ENCODE measurements around the gene IFNK. TPM values are rescaled to one million over a fixed set of nuclear protein-coding genes. Genes with fewer than 3 reads are reported as not detected.

Gene IFNK
- total and polyA plus RNA-seq, 2 experiments from 2014 or later = not detected

GRCh38 chr9:27487128-27487640, 36.9 kb upstream of the IFNK start (continued):
- TF ChIP-seq CTCF (conservative IDR thresholded peaks at IDR 0.05; ENCODE audit: low read depth in 2 of 2) (no peak), NANOG (IDR thresholded peaks at IDR 0.05; ENCODE audit: borderline replicate concordance) (no peak), EZH2phosphoT487 (IDR thresholded peaks at IDR 0.05; ENCODE audit: unreplicated experiment) (no peak), EZH2 (IDR thresholded peaks at IDR 0.05; ENCODE audit: low read depth, unreplicated experiment) (no peak)

- H3K4me1 ChIP-seq (ENCODE audit: insufficient read depth) = peaks cover 30% of the 10 kb centered on the region
- ATAC-seq = peak; percentile 78
- no peak overlapping the region for H3K27ac ChIP-seq (ENCODE audit: low read depth)
- no peak for DNase-seq (ENCODE audit: low spot score)
- Mint-ChIP-seq H3K9me3 (peaks cover 2% of the 10 kb centered on the region; the same call in 2 of the 3 replicates), H3K36me3 (ENCODE audit: low read depth) (peaks cover 10% of the 10 kb centered on the region), H3K27ac (peak overlapping the region; percentile 93), H3K4me3 (0 out of 3 replicates have a peak overlapping the region, but pooled peaks have one; percentile 13), H3K4me1 (peaks cover 54% of the 10 kb centered on the region), H3K27me3 (ENCODE audit: insufficient read depth, low read depth, poor library complexity) (peaks cover 2% of the 10 kb centered on the region)
- H3K9me2 ChIP-seq (ENCODE audit: insufficient read depth) = no peaks in the 10 kb centered on the region
- H3K4me3 ChIP-seq = no peak overlapping the region
- H3K36me3 ChIP-seq (ENCODE audit: insufficient read depth) = no peaks in the 10 kb centered on the region
- H3K4me2 ChIP-seq = no peak overlapping the region
- H3K79me2 ChIP-seq (replicated peaks; ENCODE audit: insufficient read depth) = peaks cover 10% of the 10 kb centered on the region
- H3K27me3 ChIP-seq (ENCODE audit: insufficient read depth) = no peaks in the 10 kb centered on the region
- no peaks in the 10 kb centered on the region for H3F3A ChIP-seq (replicated peaks; ENCODE audit: low read depth)
- no peaks in the 10 kb centered on the region for H4K20me1 ChIP-seq (replicated peaks; ENCODE audit: insufficient read depth)
- no peak overlapping the region for H2AFZ ChIP-seq
- TF ChIP-seq NANOG (IDR thresholded peaks at IDR 0.05; ENCODE audit: borderline replicate concordance) (no peak), EZH2 (IDR thresholded peaks at IDR 0.05; ENCODE audit: low read depth, unreplicated experiment) (no peak), CREB1 (CRISPR knock-in tag; IDR thresholded peaks at IDR 0.05; ENCODE audit: low read depth) (no peak), STAT1 (IDR thresholded peaks at IDR 0.05; ENCODE audit: unreplicated experiment) (no peak), CTCF (conservative IDR thresholded peaks at IDR 0.05; ENCODE audit: low read depth in 2 of 2) (no peak), REST (IDR thresholded peaks at IDR 0.05; ENCODE audit: unreplicated experiment) (no peak), ETS1 (IDR thresholded peaks at IDR 0.05) (no peak), ZNF331 (CRISPR knock-in tag; IDR thresholded peaks at IDR 0.05; ENCODE audit: low read depth) (no peak), JUNB (IDR thresholded peaks at IDR 0.05; ENCODE audit: unreplicated experiment) (no peak), ZNF114 (CRISPR knock-in tag; IDR thresholded peaks at IDR 0.05) (no peak)
Measured at GRCh38 chr9:27487927-27488326, 36.2 kb upstream of the IFNK start.
